Liver (tissue), 9 donors: ENCODE measurements around the gene PABPN1L. TPM values are rescaled to one million over a fixed set of nuclear protein-coding genes. Genes with fewer than 3 reads are reported as not detected.

ENCODE experiments used
- DNase-seq: peaks from one replicate; pipeline ENCODE4 v3.0.0-alpha.2; 2017; ENCODE audit warnings: low spot score
- H3K27ac ChIP-seq, 2 donors: one replicate each; pipeline ENCODE4 v1.7.0; 2013; ENCODE audit warnings: inconsistent platforms in 2 of 2, low read length in 2 of 2, control low read depth in 1 of 2, low read depth in 1 of 2, mild to moderate bottlenecking in 1 of 2
- H3K27me3 ChIP-seq, 4 donors: one replicate each; pipeline versions ENCODE4 v1.6.1 to v1.7.0; 2013; ENCODE audit warnings: low read length in 3 of 4, inconsistent platforms in 1 of 4, mild to moderate bottlenecking in 1 of 4, moderate library complexity in 1 of 4; ENCODE audit not compliant: control insufficient read depth in 4 of 4, insufficient read depth in 4 of 4
- H3K36me3 ChIP-seq, 4 donors: one replicate each; pipeline versions ENCODE4 v1.6.1 to v1.7.0; 2013; ENCODE audit warnings: low read length in 3 of 4, mild to moderate bottlenecking in 3 of 4, low read depth in 1 of 4, moderate library complexity in 1 of 4; ENCODE audit not compliant: control insufficient read depth in 4 of 4, insufficient read depth in 3 of 4
- H3K4me1 ChIP-seq, 4 donors: one replicate each; pipeline versions ENCODE4 v1.6.1 to v1.7.0; 2013; ENCODE audit warnings: low read length in 3 of 4, mild to moderate bottlenecking in 3 of 4, moderate library complexity in 1 of 4; ENCODE audit not compliant: control insufficient read depth in 4 of 4, insufficient read depth in 4 of 4
- H3K4me3 ChIP-seq, 3 donors: one replicate each; pipeline versions ENCODE4 v1.6.1 to v1.7.0; 2013; ENCODE audit warnings: low read length in 3 of 3, control low read depth in 1 of 3, low read depth in 1 of 3, mild to moderate bottlenecking in 1 of 3
- H3K9ac ChIP-seq, 2 donors: one replicate each; pipeline ENCODE4 v1.7.0; 2013; ENCODE audit warnings: low read length in 2 of 2, mild to moderate bottlenecking in 2 of 2, moderate library complexity in 2 of 2, control low read depth in 1 of 2, low read depth in 1 of 2
- H3K9me3 ChIP-seq, 4 donors: one replicate each; pipeline versions ENCODE4 v1.6.1 to v1.7.0; 2013; ENCODE audit warnings: low read length in 3 of 4; ENCODE audit not compliant: control insufficient read depth in 4 of 4
- EGR1 ChIP-seq, 2 donors: IDR thresholded peaks; 2 replicates each; pipeline ENCODE4 v1.6.1; 2016 to 2018; ENCODE audit warnings: antibody characterized with exemption in 2 of 2, low read depth in 2 of 2
- GABPA ChIP-seq, 2 donors: IDR thresholded peaks in 1 of 2; conservative IDR thresholded peaks in 1 of 2; 2 replicates each; pipeline ENCODE4 v1.6.1; 2016; ENCODE audit warnings: antibody characterized with exemption in 2 of 2, mild to moderate bottlenecking in 1 of 2, moderate library complexity in 1 of 2
- HNF4A ChIP-seq, 2 donors: conservative IDR thresholded peaks; 2 replicates each; pipeline ENCODE4 v1.6.1; 2016; ENCODE audit warnings: antibody characterized with exemption in 2 of 2, mild to moderate bottlenecking in 2 of 2
- REST ChIP-seq: IDR thresholded peaks from 2 replicates; pipeline ENCODE4 v1.6.1; 2016; ENCODE audit warnings: antibody characterized with exemption, mild to moderate bottlenecking
- ZBTB33 ChIP-seq: IDR thresholded peaks from 2 replicates; pipeline ENCODE4 v1.6.1; 2016; ENCODE audit warnings: antibody characterized with exemption
- WGBS: extraction: QIAGEN DNeasy Blood & Tissue Kit; methylation state at CpG from one replicate; pipeline ENCODE4 v1.1.7; 2013; 5-methylcytosine and 5-hydroxymethylcytosine counted together
- polyA plus RNA-seq, 2 donors: library from polyadenylated mRNA; stranded (reverse) in 1 of 2; unstranded in 1 of 2; fragments of 200-250 nt in 1 of 2; fragments of >200 nt in 1 of 2; fragmentation: Nextera tagmentation in 1 of 2; extraction: Ambion mirVana in 1 of 2; gene quantifications; one replicate each; pipeline versions ENCODE4 v1.2.1 to v1.2.3, GENCODE V29; 2013 to 2015
- total RNA-seq, 2 donors: library from RNA; depleted of rRNA; stranded (reverse); fragments of >200 nt; gene quantifications; one replicate each; pipeline ENCODE4 v1.2.3, GENCODE V29; 2014
- donor health status: healthy.
- donor health status: healthy.
- donor health status: healthy.
- donor health status: healthy.
- donor health status: healthy.

PABPN1L gene
- total and polyA plus RNA-seq, 4 donors: 0.09 TPM; not detected in 3

- H3K36me3 ChIP-seq: no peaks in the 10 kb centered on the region
- no peak overlapping the region for H3K9ac ChIP-seq
- no peak for DNase-seq
- H3K4me1 ChIP-seq: peaks cover 7 to 44% (median 27%) of the 10 kb centered on the region in 4 donors
- no peak for TF ChIP-seq GABPA (IDR thresholded peaks at IDR 0.05 in 1 of 2, conservative IDR thresholded peaks at IDR 0.05 in 1 of 2)
- TF ChIP-seq REST: no peak
- 95% methylated on average over 28 of the region's 28 CpGs for WGBS
- no peaks in the 10 kb centered on the region for H3K9me3 ChIP-seq
- no peaks in the 10 kb centered on the region for H3K27me3 ChIP-seq
- H3K27ac ChIP-seq: no peak overlapping the region
- H3K4me3 ChIP-seq: no peak overlapping the region
Measured at GRCh38 chr16:88885693-88886280, 19.3 kb upstream of the PABPN1L start.

GRCh38 chr16:88884569-88885271 lies 18.3 kb upstream of the PABPN1L start:
- no peak for TF ChIP-seq HNF4A (conservative IDR thresholded peaks at IDR 0.05)
- TF ChIP-seq EGR1 (IDR thresholded peaks at IDR 0.05; ENCODE audit: low read depth in 2 of 2): no peak
- no peak for TF ChIP-seq REST
- no peak for TF ChIP-seq ZBTB33
- H3K4me1 ChIP-seq: peaks cover 15 to 54% (median 33%) of the 10 kb centered on the region in 4 donors
- H3K9ac ChIP-seq: no peak overlapping the region
- DNase-seq: no peak
- H3K4me3 ChIP-seq: no peak overlapping the region
- H3K9me3 ChIP-seq: no peaks in the 10 kb centered on the region
- H3K36me3 ChIP-seq: no peaks in the 10 kb centered on the region
- no peaks in the 10 kb centered on the region for H3K27me3 ChIP-seq
- 95% methylated on average over 39 of the region's 39 CpGs for WGBS
- H3K27ac ChIP-seq: no peak overlapping the region
